Uterus (tissue), 4 donors: ENCODE data around the gene PTPRE. TPM values are rescaled to one million over a fixed set of nuclear protein-coding genes. Genes with fewer than 3 reads are reported as not detected.

Experiments used
- DNase-seq, 2 donors: peaks; one replicate each; pipeline ENCODE4 v3.0.0-alpha.2; 2019 to 2020
- H3K27ac ChIP-seq, 2 donors: fragments of 200-600 bp; sonication (generic); 1 replicate in 1 of 2; 2 replicates in 1 of 2; pipeline ENCODE4 v1.5.1; 2016 to 2018
- H3K27me3 ChIP-seq, 2 donors: fragments of 200-600 bp; sonication (generic); one replicate each; pipeline ENCODE4 v1.5.1; 2018 to 2019; ENCODE audit warnings: control low read depth in 1 of 2
- H3K36me3 ChIP-seq, 2 donors: fragments of 200-600 bp; sonication (generic); one replicate each; pipeline ENCODE4 v1.5.1; 2019; ENCODE audit warnings: control low read depth in 1 of 2
- H3K4me1 ChIP-seq, 2 donors: fragments of 200-600 bp; sonication (generic); one replicate each; pipeline ENCODE4 v1.5.1; 2018 to 2019; ENCODE audit warnings: control low read depth in 1 of 2
- H3K4me3 ChIP-seq, 2 donors: fragments of 200-600 bp; sonication (generic); 1 replicate in 1 of 2; 2 replicates in 1 of 2; pipeline ENCODE4 v1.5.1; 2018 to 2019; ENCODE audit warnings: mild to moderate bottlenecking in 1 of 2
- H3K9me3 ChIP-seq, 2 donors: fragments of 200-600 bp; sonication (generic); one replicate each; pipeline ENCODE4 v1.5.1; 2019; ENCODE audit warnings: control low read depth in 1 of 2
- CTCF ChIP-seq, 4 experiments: fragments of 200-600 bp in 2 of 4; fragments of 450-650 bp in 2 of 4; sonication (generic) in 2 of 4; IDR thresholded peaks; one replicate each; pipeline ENCODE4 v1.5.1; 2016 to 2019; ENCODE audit warnings: antibody characterized with exemption in 4 of 4, mild to moderate bottlenecking in 2 of 4, moderate library complexity in 1 of 4
- POLR2A ChIP-seq, 2 donors: fragments of 450-650 bp; IDR thresholded peaks; one replicate each; pipeline ENCODE4 v1.6.1; 2016; ENCODE audit warnings: antibody characterized with exemption in 2 of 2, mild to moderate bottlenecking in 1 of 2, moderate library complexity in 1 of 2
- intact Hi-C: fragments of 100-400 bp; cut with DNase I; formaldehyde crosslinking; loops from one replicate; pipeline ENCODE4 v1.15.1; 2023; ENCODE audit warnings: low total_unique reads
- total RNA-seq, 4 donors: library from RNA; depleted of rRNA in 3 of 4; stranded (reverse); fragments of >200 nt in 3 of 4; gene quantifications; one replicate each; pipeline versions ENCODE4 v1.1.0 to v1.2.4, GENCODE V29; 2014 to 2023
- donor health status: DM: yes; HTN: yes; CAD: no.

Gene PTPRE
- total RNA-seq, 4 donors from 2014 or later: 9.4 to 18.9 (median 16.3) TPM

- H3K4me1 ChIP-seq: no peaks in the 10 kb centered on the region
- TF ChIP-seq POLR2A (IDR thresholded peaks at IDR 0.05) (no peak), CTCF (IDR thresholded peaks at IDR 0.05) (no peak)
- intact Hi-C loops: no loop called here
- no peaks in the 10 kb centered on the region for H3K27me3 ChIP-seq
- DNase-seq: no peak
- H3K4me3 ChIP-seq: no peak overlapping the region
- H3K27ac ChIP-seq: no peak overlapping the region
- H3K36me3 ChIP-seq: no peaks in the 10 kb centered on the region
- no peaks in the 10 kb centered on the region for H3K9me3 ChIP-seq
Observed at GRCh38 chr10:127884501-127884900, 22.4 kb upstream of the PTPRE start.

- H3K27me3 ChIP-seq: no peaks in the 10 kb centered on the region
- intact Hi-C loops: no loop called here
- TF ChIP-seq POLR2A (IDR thresholded peaks at IDR 0.05) (no peak), CTCF (IDR thresholded peaks at IDR 0.05) (no peak)
- H3K4me1 ChIP-seq: no peaks in the 10 kb centered on the region
- DNase-seq: no peak
- no peak overlapping the region for H3K4me3 ChIP-seq
- H3K9me3 ChIP-seq: no peaks in the 10 kb centered on the region
- no peak overlapping the region for H3K27ac ChIP-seq
- no peaks in the 10 kb centered on the region for H3K36me3 ChIP-seq
Observed at GRCh38 chr10:127886371-127887051, 20.4 kb upstream of the PTPRE start.

- Histone ChIP-seq H3K27me3 (no peaks in the 10 kb centered on the region), H3K9me3 (no peaks in the 10 kb centered on the region), H3K4me3 (no peak overlapping the region), H3K4me1 (no peaks in the 10 kb centered on the region), H3K27ac (no peak overlapping the region), H3K36me3 (no peaks in the 10 kb centered on the region)
- no peak for DNase-seq
- intact Hi-C loops: no loop called here
- TF ChIP-seq CTCF (IDR thresholded peaks at IDR 0.05) (no peak), POLR2A (IDR thresholded peaks at IDR 0.05) (no peak)
Observed at GRCh38 chr10:127887541-127888415, 19.1 kb upstream of the PTPRE start.

GRCh38 chr10:127888521-127889312 is 18.2 kb upstream of the PTPRE start:
- DNase-seq: no peak
- no peaks in the 10 kb centered on the region for H3K36me3 ChIP-seq
- no peaks in the 10 kb centered on the region for H3K27me3 ChIP-seq
- no peak overlapping the region for H3K27ac ChIP-seq
- TF ChIP-seq POLR2A (IDR thresholded peaks at IDR 0.05): no peak
- no peak for TF ChIP-seq CTCF (IDR thresholded peaks at IDR 0.05)
- H3K4me3 ChIP-seq: no peak overlapping the region
- intact Hi-C loops: no loop called here
- no peaks in the 10 kb centered on the region for H3K9me3 ChIP-seq
- H3K4me1 ChIP-seq: no peaks in the 10 kb centered on the region
